Central memory CD8-positive, alpha-beta T cell (primary cell): ENCODE measurements around the gene LMF2.
"Not testable (repeated sequence)": the region's sequence is repeated elsewhere in the genome, so short reads cannot be mapped to it uniquely, and the experiment has no call there.

Experiments used
- ATAC-seq: fragments of 150-1000 bp; cut with Tn5 transposase; replicated peaks from 2 replicates; pipeline ENCODE4 v1.10.0; 2022; ENCODE audit warnings: mild to moderate bottlenecking, moderate FRiP score, moderate number of reproducible peaks; ENCODE audit not compliant: poor library complexity, severe bottlenecking; ENCODE audit errors: extremely low read depth
- DNase-seq, 2 donors: peaks; one replicate each; pipeline ENCODE4 v3.0.0; 2021; ENCODE audit warnings: low spot score in 2 of 2
- H3K27ac Mint-ChIP-seq: one replicate; pipeline ENCODE4 v1.8.0; 2022; ENCODE audit warnings: low read depth, mild to moderate bottlenecking, moderate library complexity, mixed read lengths
- H3K27me3 Mint-ChIP-seq: one replicate; pipeline ENCODE4 v1.8.0; 2022; ENCODE audit warnings: mixed read lengths
- H3K36me3 Mint-ChIP-seq: one replicate; pipeline ENCODE4 v1.8.0; 2022; ENCODE audit warnings: mild to moderate bottlenecking, moderate library complexity, mixed read lengths; ENCODE audit not compliant: insufficient read depth
- H3K4me1 Mint-ChIP-seq: one replicate; pipeline ENCODE4 v1.8.0; 2022; ENCODE audit warnings: mixed read lengths
- H3K4me3 Mint-ChIP-seq: one replicate; pipeline ENCODE4 v1.8.0; 2022; ENCODE audit warnings: mild to moderate bottlenecking, moderate library complexity, mixed read lengths
- H3K9me3 Mint-ChIP-seq: one replicate; pipeline ENCODE4 v1.8.0; 2022; ENCODE audit warnings: mixed read lengths

Gene LMF2

DNA sequence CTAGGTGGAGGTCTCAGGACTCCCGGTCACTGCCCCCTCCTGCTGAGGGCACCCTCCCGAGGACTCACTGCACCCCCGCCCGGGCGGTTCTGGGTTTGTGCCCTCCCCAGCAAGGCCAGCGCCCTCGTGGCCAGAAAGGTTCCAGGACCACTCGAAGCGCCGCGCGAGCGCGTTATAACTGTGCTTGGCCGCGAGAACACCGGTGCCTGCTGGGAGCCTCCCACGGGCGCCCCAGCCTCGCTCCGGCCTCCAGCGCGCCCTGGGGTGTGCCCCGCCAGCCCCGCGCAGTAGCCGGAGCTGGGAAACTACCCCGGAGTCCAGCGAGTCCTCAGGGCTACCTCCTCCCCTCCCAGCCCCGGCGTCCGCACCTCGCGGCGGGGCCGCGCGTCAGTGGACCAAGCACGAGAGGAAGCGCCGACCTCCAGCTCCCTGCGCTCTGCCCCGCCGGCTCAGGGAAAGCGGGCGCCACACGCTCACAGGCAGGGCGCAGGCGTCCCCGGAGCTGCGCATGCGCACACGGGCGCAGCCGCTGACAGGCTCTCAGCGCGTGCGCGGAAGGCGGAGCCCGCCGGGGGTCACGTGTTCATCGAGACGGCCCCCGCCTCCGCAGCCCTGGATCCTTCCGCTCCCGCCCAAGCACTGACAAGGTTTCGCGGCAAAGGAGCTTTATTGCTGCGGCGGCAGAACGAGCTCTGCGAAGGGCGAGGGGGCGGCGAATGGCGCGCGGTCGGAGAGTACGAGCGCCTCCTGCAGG, 17.8 kb upstream of the LMF2 start, which contains the start of gene SCO2:
Gene SCO2 (minus strand): TSS at position 495 of the 754 bp plus-strand sequence. CDS start 1,187 bp downstream, outside the sequence.
- H3K4me3 Mint-ChIP-seq = peak within 1 kb of the TSS; percentile 85
- peaks cover 38% of the 10 kb centered on the region for H3K4me1 Mint-ChIP-seq
- no peaks in the 10 kb centered on the region for H3K27me3 Mint-ChIP-seq
- H3K36me3 Mint-ChIP-seq = peaks cover 44% of the 10 kb centered on the region
- DNase-seq (peak; percentile 93 to 97), ATAC-seq (peak; percentile 81)
- H3K9me3 Mint-ChIP-seq = no peaks in the 10 kb centered on the region
- peak within 1 kb of the TSS; percentile 87 for H3K27ac Mint-ChIP-seq

DNA sequence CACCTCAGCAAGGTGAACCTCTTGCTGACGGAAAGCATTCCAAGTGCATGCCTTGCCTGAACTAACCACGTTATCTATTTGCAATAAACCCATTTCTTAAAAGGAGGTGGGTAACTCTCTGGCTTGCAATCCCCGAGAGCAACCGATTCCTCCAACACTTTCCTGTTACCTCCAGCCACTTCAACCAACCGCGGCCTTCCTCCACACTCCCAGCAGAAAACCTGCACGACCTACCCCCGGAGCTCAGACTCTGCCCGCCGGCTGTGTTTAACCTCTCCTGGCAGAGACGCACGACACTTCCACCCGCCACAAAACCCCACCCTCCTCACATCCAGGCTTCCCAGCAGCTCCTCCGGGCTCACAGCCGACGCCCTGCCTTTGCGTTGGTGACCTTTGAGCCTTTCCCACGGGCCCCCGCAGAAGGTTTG, 17.2 kb upstream of the LMF2 start:
- H3K4me1 Mint-ChIP-seq = peaks cover 37% of the 10 kb centered on the region

DNA sequence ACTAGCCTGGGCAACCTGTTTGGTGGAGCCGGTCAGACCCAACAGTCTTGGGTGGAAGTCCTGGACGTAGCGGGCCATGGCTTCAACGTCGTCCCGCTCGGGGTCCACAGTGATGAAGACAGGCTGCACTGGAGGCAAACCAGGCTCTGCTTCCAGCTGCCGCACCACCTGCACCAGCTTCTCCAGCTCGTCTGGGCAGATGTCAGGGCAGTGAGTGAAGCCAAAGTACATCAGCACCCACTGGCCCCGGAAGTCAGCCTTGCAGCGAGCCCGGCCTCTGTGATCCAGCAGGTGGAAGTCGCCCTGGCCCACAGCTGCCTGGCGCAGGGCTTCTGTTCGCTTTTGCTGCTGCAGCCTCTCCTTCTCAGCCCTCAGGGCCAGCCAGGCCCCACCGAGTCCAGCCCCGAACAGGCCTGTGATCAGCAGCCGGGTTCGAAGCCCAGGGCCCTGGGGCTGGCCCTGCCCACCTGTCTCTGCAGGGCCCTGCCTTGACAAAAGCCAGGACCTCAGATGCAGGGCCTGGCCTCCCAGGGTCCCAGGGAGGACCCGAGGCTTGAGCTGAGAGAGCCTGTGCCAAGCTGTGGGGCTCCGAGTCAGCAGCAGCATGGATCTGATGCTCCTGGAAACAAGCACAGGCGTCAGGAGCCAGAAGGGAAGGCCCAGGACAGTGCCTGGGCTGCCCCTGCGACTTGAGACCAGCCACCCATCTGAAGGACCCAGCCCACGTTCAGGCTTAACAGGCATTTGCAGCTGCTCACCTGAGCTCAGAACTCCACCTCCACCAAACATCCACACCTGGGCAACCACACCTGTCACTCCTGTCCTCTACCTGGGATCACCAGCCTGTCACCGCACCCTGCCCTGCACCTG, 16.5 kb upstream of the LMF2 start:
- Mint-ChIP-seq H3K4me3 (peak overlapping the region; percentile 85), H3K9me3 (no peaks in the 10 kb centered on the region), H3K27ac (peak overlapping the region; percentile 87), H3K36me3 (peaks cover 51% of the 10 kb centered on the region), H3K27me3 (no peaks in the 10 kb centered on the region), H3K4me1 (peaks cover 37% of the 10 kb centered on the region)
- ATAC-seq (no peak), DNase-seq (no peak)

More for the DNA sequence above, 17.2 kb upstream of the LMF2 start:
- Mint-ChIP-seq H3K27me3 (no peaks in the 10 kb centered on the region), H3K4me3 (peak overlapping the region; percentile 85), H3K36me3 (peaks cover 45% of the 10 kb centered on the region), H3K27ac (peak overlapping the region; percentile 87), H3K9me3 (no peaks in the 10 kb centered on the region)
- ATAC-seq (no peak), DNase-seq (no peak)

DNA sequence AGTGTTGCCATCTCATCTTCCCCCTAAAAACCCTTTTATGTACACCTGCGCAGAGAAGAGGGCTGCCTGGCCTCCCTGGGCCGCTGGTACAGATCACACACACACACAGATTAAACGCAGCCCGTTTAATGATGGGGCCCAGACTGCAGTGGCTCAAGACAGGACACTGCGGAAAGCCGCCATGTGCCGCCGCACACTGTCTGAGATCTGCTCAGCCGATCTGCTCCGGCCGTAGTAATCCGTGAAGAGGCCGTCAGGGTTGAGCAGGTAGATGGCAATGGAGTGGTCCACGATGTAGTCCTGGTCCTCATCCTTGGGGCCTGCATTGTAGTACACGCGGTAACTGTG, 15.9 kb upstream of the LMF2 start:
- no peak for ATAC-seq
- peaks cover 50% of the 10 kb centered on the region for H3K36me3 Mint-ChIP-seq

DNA sequence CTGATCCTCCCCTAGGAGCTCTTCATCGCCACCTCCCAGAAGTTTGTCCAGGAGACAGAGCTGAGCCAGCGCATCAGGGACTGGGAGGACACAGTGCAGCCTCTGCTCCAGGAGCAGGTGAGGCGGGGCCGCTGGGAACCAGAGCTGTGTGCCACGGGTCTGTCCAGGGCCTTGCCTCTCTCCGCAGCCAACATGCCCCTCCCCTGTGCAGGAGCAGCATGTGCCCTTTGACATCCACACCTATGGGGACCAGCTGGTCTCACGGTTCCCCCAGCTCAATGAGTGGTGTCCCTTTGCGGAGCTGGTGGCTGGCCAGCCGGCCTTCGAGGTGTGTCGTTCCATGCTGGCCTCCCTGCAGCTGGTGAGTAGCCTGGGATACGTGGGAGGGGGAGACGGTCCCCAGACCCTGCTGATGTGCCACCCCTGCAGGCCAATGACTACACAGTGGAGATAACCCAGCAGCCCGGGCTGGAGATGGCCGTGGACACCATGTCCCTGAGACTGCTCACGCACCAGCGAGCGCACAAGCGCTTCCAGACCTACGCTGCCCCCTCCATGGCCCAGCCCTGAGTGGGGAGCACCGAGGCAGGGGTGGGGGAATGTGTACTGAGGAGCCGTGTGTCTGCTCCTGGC, 15.4 kb upstream of the LMF2 start:
- no peak for ATAC-seq
- DNase-seq = no peak
- Mint-ChIP-seq H3K27me3 (no peaks in the 10 kb centered on the region), H3K4me1 (peaks cover 28% of the 10 kb centered on the region), H3K4me3 (no peak overlapping the region), H3K36me3 (peaks cover 54% of the 10 kb centered on the region), H3K27ac (no peak overlapping the region), H3K9me3 (no peaks in the 10 kb centered on the region)

More for the DNA sequence above, 15.9 kb upstream of the LMF2 start:
- H3K4me1 Mint-ChIP-seq = peaks cover 33% of the 10 kb centered on the region
- DNase-seq = no peak
- no peaks in the 10 kb centered on the region for H3K9me3 Mint-ChIP-seq
- H3K4me3 Mint-ChIP-seq = peak overlapping the region; percentile 16
- no peaks in the 10 kb centered on the region for H3K27me3 Mint-ChIP-seq
- no peak overlapping the region for H3K27ac Mint-ChIP-seq

DNA sequence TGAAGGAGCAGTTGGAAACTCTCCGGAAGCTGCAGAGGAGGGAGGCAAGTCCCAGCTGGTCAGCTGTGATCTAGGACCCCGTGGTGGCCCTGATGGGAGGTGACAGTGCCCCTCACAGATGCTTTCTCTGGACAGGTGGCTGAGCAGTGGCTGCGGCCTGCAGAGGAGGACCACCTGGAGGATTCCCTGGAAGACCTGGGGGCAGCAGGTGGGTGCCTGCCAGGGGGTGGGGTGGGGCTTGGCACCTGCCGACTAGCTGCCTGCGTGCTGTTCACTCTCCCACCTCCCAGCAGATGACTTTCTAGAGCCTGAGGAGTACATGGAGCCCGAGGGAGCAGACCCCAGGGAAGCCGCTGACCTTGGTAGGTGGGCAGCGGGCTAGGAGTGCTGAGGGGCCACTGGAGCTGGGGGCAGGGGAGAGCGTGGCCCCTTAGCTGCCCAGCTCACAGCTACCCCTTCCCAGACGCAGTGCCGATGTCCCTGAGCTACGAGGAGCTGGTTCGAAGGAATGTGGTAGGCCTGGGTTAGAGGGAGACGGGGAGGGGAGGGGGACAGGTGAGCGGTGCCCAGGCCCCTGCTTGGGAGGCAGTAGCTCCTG, 14.8 kb upstream of the LMF2 start:
- ATAC-seq = no peak
- Mint-ChIP-seq H3K27me3 (no peaks in the 10 kb centered on the region), H3K4me1 (peaks cover 22% of the 10 kb centered on the region), H3K36me3 (peaks cover 57% of the 10 kb centered on the region), H3K4me3 (no peak overlapping the region), H3K9me3 (no peaks in the 10 kb centered on the region), H3K27ac (peak overlapping the region; percentile 19)
- no peak for DNase-seq

DNA sequence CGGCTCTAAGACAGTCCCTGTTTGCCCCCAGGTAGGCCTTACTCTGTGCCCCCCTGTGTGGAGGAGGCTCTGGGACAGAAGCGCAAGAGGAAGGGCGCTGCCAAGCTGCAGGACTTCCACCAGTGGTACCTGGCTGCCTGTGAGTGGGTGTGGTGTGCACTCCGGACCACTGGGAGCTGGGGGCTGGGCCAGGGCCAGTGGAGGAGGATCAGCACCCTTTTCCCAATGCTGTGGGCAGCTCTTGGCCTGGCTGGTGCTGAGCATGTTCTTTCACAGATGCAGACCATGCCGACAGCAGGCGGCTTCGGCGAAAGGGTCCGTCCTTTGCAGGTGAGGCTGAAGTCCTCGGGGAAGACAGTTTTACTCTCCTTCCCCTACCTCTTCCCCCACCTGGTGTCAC, 14.2 kb upstream of the LMF2 start:
- Mint-ChIP-seq H3K27ac (peak overlapping the region; percentile 19), H3K36me3 (peaks cover 55% of the 10 kb centered on the region), H3K4me3 (no peak overlapping the region), H3K9me3 (no peaks in the 10 kb centered on the region), H3K4me1 (peaks cover 16% of the 10 kb centered on the region), H3K27me3 (no peaks in the 10 kb centered on the region)
- no peak for ATAC-seq
- no peak for DNase-seq

DNA sequence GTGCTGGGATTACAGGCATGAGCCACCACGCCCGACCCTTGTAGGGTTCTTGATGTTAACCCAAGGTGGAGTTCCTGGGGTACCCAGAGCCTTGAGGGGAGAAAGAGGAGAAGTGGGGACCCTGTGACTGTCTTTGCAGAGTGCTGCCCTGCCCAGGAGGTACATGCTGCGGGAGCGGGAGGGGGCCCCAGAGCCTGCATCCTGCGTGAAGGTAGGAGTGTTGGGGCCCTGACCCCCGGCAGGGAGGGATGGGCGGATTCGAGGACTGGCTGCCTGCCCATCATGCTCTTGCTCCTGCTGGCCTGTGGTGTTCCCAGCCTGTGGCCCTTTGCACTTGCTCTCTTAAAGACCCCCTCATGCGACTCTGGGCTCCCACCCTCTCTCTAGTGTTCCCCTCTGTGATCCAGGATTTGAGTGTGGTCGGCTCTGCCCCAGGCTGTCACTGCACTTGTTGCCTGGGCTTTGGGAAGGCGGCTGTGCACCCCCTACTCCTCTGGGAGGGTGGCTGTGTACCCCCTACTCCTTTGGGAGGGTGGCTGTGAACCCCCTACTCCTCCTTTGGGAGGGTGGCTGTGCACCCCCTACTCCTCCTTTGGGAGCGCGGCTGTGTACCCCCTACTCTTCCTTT, 13.4 kb upstream of the LMF2 start:
- peaks cover 16% of the 10 kb centered on the region for H3K4me1 Mint-ChIP-seq
- H3K4me3 Mint-ChIP-seq = no peak overlapping the region
- H3K9me3 Mint-ChIP-seq = no peaks in the 10 kb centered on the region
- DNase-seq = no peak
- no peak for ATAC-seq
- H3K27me3 Mint-ChIP-seq = no peaks in the 10 kb centered on the region
- H3K36me3 Mint-ChIP-seq = peaks cover 59% of the 10 kb centered on the region
- H3K27ac Mint-ChIP-seq = no peak overlapping the region

DNA sequence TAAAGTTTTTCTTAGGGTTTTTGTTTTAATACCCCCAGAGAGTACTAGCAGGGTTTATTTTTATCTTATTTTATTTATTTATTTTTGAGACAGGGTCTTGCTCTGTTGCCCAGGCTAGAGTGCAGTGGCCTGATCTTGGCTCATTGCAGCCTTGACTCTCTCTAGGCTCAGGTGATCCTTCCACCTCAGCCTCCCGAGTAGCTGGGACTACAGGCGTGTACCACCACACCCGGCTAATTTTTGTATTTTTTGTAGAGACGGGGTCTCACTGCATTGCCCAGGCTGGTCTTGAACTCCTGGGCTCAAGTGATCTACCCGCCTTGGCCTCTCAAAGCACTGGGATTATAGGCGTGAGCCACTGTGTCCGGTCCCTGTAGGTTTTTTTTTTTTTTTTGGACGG, 12.7 kb upstream of the LMF2 start:
- not testable (repeated sequence) for H3K27me3 Mint-ChIP-seq, ATAC-seq, H3K27ac Mint-ChIP-seq, DNase-seq, H3K4me3 Mint-ChIP-seq, H3K9me3 Mint-ChIP-seq
- Mint-ChIP-seq H3K36me3 (peaks cover 54% of the 10 kb centered on the region), H3K4me1 (peaks cover 21% of the 10 kb centered on the region)

DNA sequence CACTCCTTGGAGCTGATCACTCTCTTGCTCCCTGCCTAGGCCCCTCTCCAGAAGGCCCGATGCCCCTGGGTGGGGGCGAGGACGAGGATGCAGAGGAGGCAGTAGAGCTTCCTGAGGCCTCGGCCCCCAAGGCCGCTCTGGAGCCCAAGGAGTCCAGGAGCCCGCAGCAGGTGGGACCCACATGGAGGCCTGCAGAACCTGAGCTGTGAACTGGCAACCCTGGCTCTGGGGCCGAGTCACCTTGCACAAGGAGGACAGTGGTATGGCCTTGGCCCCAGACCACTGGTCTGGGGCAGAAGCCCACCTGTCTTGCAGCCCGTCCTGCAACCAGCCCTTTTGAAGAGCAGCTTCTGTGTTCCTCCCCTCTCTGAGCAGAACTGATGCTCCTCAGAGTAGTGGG, 11.6 kb upstream of the LMF2 start:
- no peak for DNase-seq
- H3K27ac Mint-ChIP-seq = no peak overlapping the region
- H3K4me3 Mint-ChIP-seq = no peak overlapping the region
- no peaks in the 10 kb centered on the region for H3K27me3 Mint-ChIP-seq
- ATAC-seq = no peak
- peaks cover 49% of the 10 kb centered on the region for H3K36me3 Mint-ChIP-seq
- H3K4me1 Mint-ChIP-seq = peaks cover 12% of the 10 kb centered on the region
- H3K9me3 Mint-ChIP-seq = no peaks in the 10 kb centered on the region

DNA sequence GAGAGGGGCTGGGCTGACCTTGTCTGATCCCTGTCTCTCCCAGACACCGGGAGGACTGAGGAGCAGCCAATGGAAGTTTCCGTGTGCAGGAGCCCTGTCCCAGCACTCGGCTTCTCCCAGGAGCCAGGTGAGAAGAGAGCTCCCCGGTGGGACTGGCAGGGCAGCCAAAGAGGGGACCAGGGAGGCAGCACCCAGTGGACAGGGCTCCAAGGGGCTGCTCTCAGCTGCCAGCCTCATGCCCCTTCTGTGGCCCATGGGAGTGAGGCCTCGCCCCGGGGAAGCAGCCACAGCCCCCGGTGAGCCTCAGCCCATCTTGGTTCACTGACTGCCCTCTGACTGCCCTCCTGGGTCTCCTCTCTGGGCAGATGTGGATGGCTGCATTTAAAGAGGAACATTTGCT, 11.1 kb upstream of the LMF2 start:
- Mint-ChIP-seq H3K36me3 (peaks cover 44% of the 10 kb centered on the region), H3K9me3 (no peaks in the 10 kb centered on the region), H3K4me1 (peaks cover 11% of the 10 kb centered on the region), H3K4me3 (no peak overlapping the region), H3K27me3 (no peaks in the 10 kb centered on the region), H3K27ac (no peak overlapping the region)
- DNase-seq (no peak), ATAC-seq (no peak)
